ENCODE measurements around the gene TNIP2.

- TF ChIP-seq CTCF (IDR thresholded peaks at IDR 0.05; ENCODE audit: insufficient read depth, low read length): no peak
- no peak for TF ChIP-seq SPI1 (IDR thresholded peaks at IDR 0.05; ENCODE audit: borderline replicate concordance, low read depth)
- TF ChIP-seq REST (IDR thresholded peaks at IDR 0.05; ENCODE audit: insufficient replicate concordance, low read depth): no peak
- TF ChIP-seq GABPA (IDR thresholded peaks at IDR 0.05; ENCODE audit: low read depth): no peak
- no peak for TF ChIP-seq POLR2AphosphoS5 (IDR thresholded peaks at IDR 0.05; ENCODE audit: low read depth)
These were observed 22.1 kb downstream of the TNIP2 start for GRCh38 chr4:2733844-2734574.
